GM12878 (cell line): ENCODE results near the gene TECPR1.

Experiments used
- HDGF ChIP-seq: fragments of 450-650 bp; IDR thresholded peaks from 2 replicates; pipeline ENCODE4 v1.6.1; 2016; ENCODE audit warnings: antibody characterized with exemption
- POLR2A ChIP-seq: IDR thresholded peaks from 2 replicates; pipeline ENCODE4 v1.6.1; 2011; ENCODE audit warnings: low read depth, mild to moderate bottlenecking, low read length
- POLR2AphosphoS5 ChIP-seq: IDR thresholded peaks from 2 replicates; pipeline ENCODE4 v1.6.1; 2011; ENCODE audit warnings: mild to moderate bottlenecking, low read length, inconsistent platforms
- RCOR1 ChIP-seq: conservative IDR thresholded peaks from 2 replicates; pipeline ENCODE4 v1.6.1; 2012; ENCODE audit warnings: low read depth, low read length, improper control_type of control experiment
- TCF12 ChIP-seq: IDR thresholded peaks from 2 replicates; pipeline ENCODE4 v1.6.1; 2011; ENCODE audit warnings: low read depth, mild to moderate bottlenecking, low read length

DNA sequence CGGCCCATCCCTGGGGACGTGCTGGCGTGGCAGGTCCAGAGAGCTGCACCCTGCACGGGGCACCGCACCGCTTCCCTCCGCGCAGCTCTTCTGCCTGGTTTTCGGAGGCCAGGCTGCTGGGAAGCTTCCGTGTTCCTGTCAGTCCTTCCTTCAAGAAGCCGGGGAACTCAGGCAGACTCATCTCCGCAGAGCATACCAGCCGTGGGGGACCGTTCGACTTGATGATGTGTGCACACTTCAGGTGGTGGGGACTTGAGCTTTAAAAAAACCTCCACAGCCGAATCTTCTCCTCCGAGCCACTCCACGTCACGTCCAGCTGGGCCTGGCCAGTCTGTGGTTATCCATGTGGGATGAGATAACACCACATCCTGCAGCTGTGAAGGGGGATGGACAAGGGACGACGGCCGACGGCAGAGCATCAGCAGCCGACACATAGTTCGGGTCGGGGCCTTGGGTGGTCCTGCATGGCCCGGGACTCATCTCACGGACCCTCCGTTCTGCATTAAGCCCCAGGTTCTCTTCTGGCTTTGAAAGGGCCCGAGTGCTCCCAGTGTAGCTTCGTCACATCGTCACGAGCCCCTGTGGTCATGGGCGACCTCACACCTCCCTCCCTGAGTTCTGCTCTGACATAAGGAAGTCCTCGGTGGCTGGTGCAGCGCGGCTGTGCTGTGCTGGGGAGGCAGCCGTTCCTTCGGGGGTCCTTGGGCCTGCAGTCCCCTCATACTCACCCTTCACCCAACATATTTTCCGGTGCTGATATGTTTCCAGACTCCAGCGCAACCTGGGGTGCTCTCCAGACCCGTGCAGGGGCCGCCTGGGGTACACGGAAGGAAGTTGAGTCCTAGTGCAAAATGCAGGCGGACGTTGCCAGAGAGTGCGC is 45.3 kb downstream of the TECPR1 start:
- TF ChIP-seq RCOR1 (no peak), TCF12 (no peak), POLR2AphosphoS5 (no peak), POLR2A (no peak), HDGF (no peak)
